Cardiac muscle cell (in vitro differentiated cells and primary cell): ENCODE measurements around the gene POC1A. TPM values are rescaled to one million over a fixed set of nuclear protein-coding genes. Genes with fewer than 3 reads are reported as not detected.

ENCODE experiments used
- DNase-seq, 2 donors: peaks; one replicate each; pipeline versions ENCODE4 v3.0.0 to v3.0.0-alpha.2; 2010 to 2017; ENCODE audit warnings: low read depth in 1 of 2, low spot score in 1 of 2
- H3K27ac ChIP-seq: fragments of 200-600 bp; sonication (generic); 2 replicates; pipeline ENCODE4 v1.5.1; 2016
- H3K27me3 ChIP-seq: fragments of 200-600 bp; sonication (generic); 2 replicates; pipeline ENCODE4 v1.6.0; 2016; ENCODE audit warnings: control low read depth
- H3K36me3 ChIP-seq: fragments of 200-600 bp; sonication (generic); 2 replicates; pipeline ENCODE4 v1.5.1; 2016; ENCODE audit warnings: control low read depth
- H3K4me1 ChIP-seq: fragments of 200-600 bp; sonication (generic); 2 replicates; pipeline ENCODE4 v1.8.1; 2017; ENCODE audit warnings: low read depth, mild to moderate bottlenecking, mixed run types
- H3K4me3 ChIP-seq: fragments of 200-600 bp; sonication (generic); 2 replicates; pipeline ENCODE4 v1.5.1; 2016; ENCODE audit warnings: mild to moderate bottlenecking
- H3K9me3 ChIP-seq: fragments of 200-600 bp; sonication (generic); 2 replicates; pipeline ENCODE4 v1.5.1; 2017; ENCODE audit warnings: low read depth, mild to moderate bottlenecking, control low read depth
- CTCF ChIP-seq: IDR thresholded peaks from 2 replicates; pipeline ENCODE4 v1.5.1; 2012; ENCODE audit warnings: low read depth, mild to moderate bottlenecking, low read length
- polyA plus RNA-seq: library from polyadenylated mRNA; unstranded; fragments of >200 nt; fragmentation: Nextera tagmentation; extraction: Ambion mirVana; gene quantifications from 2 replicates; pipeline ENCODE4 v1.2.1, GENCODE V29; 2016
- total RNA-seq: library from RNA; depleted of rRNA; stranded (reverse); fragments of >200 nt; gene quantifications from 2 replicates; pipeline ENCODE4 v1.2.3, GENCODE V29; 2016

The POC1A gene
- total and polyA plus RNA-seq, 2 experiments from 2014 or later, result 10.6 to 12.4 TPM

- no peak for TF ChIP-seq CTCF
- Histone ChIP-seq H3K36me3 (no peaks in the 10 kb centered on the region), H3K4me3 (no peak overlapping the region), H3K27me3 (no peaks in the 10 kb centered on the region), H3K27ac (no peak overlapping the region), H3K9me3 (no peaks in the 10 kb centered on the region), H3K4me1 (peaks cover 10% of the 10 kb centered on the region)
- DNase-seq, result no peak
Measured at GRCh38 chr3:52126036-52126435, 28.2 kb downstream of the POC1A start.

GRCh38 chr3:52124766-52125165 lies 29.5 kb downstream of the POC1A start:
- Histone ChIP-seq H3K4me1 (peaks cover 10% of the 10 kb centered on the region), H3K36me3 (no peaks in the 10 kb centered on the region), H3K9me3 (no peaks in the 10 kb centered on the region), H3K27ac (no peak overlapping the region), H3K4me3 (no peak overlapping the region), H3K27me3 (no peaks in the 10 kb centered on the region)
- TF ChIP-seq CTCF, result no peak
- DNase-seq, result no peak

- no peak for TF ChIP-seq CTCF
- peaks cover 11% of the 10 kb centered on the region for H3K4me1 ChIP-seq
- no peaks in the 10 kb centered on the region for H3K9me3 ChIP-seq
- H3K27me3 ChIP-seq, result no peaks in the 10 kb centered on the region
- H3K36me3 ChIP-seq, result no peaks in the 10 kb centered on the region
- no peak for DNase-seq
- no peak overlapping the region for H3K4me3 ChIP-seq
- H3K27ac ChIP-seq, result no peak overlapping the region
Measured at GRCh38 chr3:52124126-52124525, 30.1 kb downstream of the POC1A start.

GRCh38 chr3:52123106-52123725 lies 31.0 kb downstream of the POC1A start:
- peak; percentile 73 to 80 for DNase-seq
- H3K4me1 ChIP-seq, result peaks cover 17% of the 10 kb centered on the region
- H3K4me3 ChIP-seq, result no peak overlapping the region
- TF ChIP-seq CTCF, result peak; percentile 99
- no peaks in the 10 kb centered on the region for H3K36me3 ChIP-seq
- H3K27me3 ChIP-seq, result no peaks in the 10 kb centered on the region
- H3K9me3 ChIP-seq, result no peaks in the 10 kb centered on the region
- no peak overlapping the region for H3K27ac ChIP-seq

GRCh38 chr3:52122491-52122890 lies 31.7 kb downstream of the POC1A start:
- no peaks in the 10 kb centered on the region for H3K36me3 ChIP-seq

More at GRCh38 chr3:52122491-52122890, 31.7 kb downstream of the POC1A start:
- no peak for TF ChIP-seq CTCF
- H3K9me3 ChIP-seq, result no peaks in the 10 kb centered on the region
- H3K27me3 ChIP-seq, result no peaks in the 10 kb centered on the region
- DNase-seq, result no peak
- peaks cover 18% of the 10 kb centered on the region for H3K4me1 ChIP-seq
- H3K4me3 ChIP-seq, result no peak overlapping the region
- H3K27ac ChIP-seq, result no peak overlapping the region
